Small intestine (tissue), 7 donors: ENCODE results near the gene PHC3. TPM values are rescaled to one million over a fixed set of nuclear protein-coding genes. Genes with fewer than 3 reads are reported as not detected.
A peak's percentile ranks its signal among the peaks of the same experiment; 100 is the strongest.
"Not testable (repeated sequence)": the region's sequence is repeated elsewhere in the genome, so short reads cannot be mapped to it uniquely, and the experiment has no call there.

Experiments used
- DNase-seq, 2 donors: peaks; one replicate each; pipeline versions ENCODE4 v3.0.0 to v3.0.0-alpha.2; 2013
- FAIRE-seq: peaks from 2 replicates; lab custom pipeline; 2012; peaks lifted over from hg19 to GRCh38; lab: Jason Lieb, UNC
- H3K27ac ChIP-seq, 3 donors: one replicate each; pipeline ENCODE4 v1.5.1; 2013; ENCODE audit warnings: low read length in 2 of 3, mild to moderate bottlenecking in 2 of 3, control low read depth in 1 of 3, inconsistent platforms in 1 of 3, low read depth in 1 of 3, moderate library complexity in 1 of 3
- H3K27me3 ChIP-seq, 3 donors: one replicate each; pipeline ENCODE4 v1.6.1; 2013; ENCODE audit warnings: low read length in 3 of 3, inconsistent platforms in 1 of 3; ENCODE audit not compliant: control insufficient read depth in 3 of 3, insufficient read depth in 3 of 3
- H3K36me3 ChIP-seq, 3 donors: one replicate each; pipeline ENCODE4 v1.6.1; 2013; ENCODE audit warnings: low read length in 3 of 3, inconsistent platforms in 1 of 3, low read depth in 1 of 3, mild to moderate bottlenecking in 1 of 3, moderate library complexity in 1 of 3; ENCODE audit not compliant: control insufficient read depth in 3 of 3, insufficient read depth in 2 of 3
- H3K4me1 ChIP-seq, 3 donors: one replicate each; pipeline ENCODE4 v1.6.1; 2013; ENCODE audit warnings: low read length in 2 of 3, inconsistent platforms in 1 of 3, low read depth in 1 of 3, mild to moderate bottlenecking in 1 of 3, moderate library complexity in 1 of 3; ENCODE audit not compliant: control insufficient read depth in 3 of 3, insufficient read depth in 2 of 3
- H3K4me3 ChIP-seq, 3 donors: one replicate each; pipeline ENCODE4 v1.5.1; 2013; ENCODE audit warnings: low read length in 3 of 3, control low read depth in 1 of 3, inconsistent platforms in 1 of 3, low read depth in 1 of 3, mild to moderate bottlenecking in 1 of 3, moderate library complexity in 1 of 3
- H3K9me3 ChIP-seq, 2 donors: one replicate each; pipeline ENCODE4 v1.6.1; 2013; ENCODE audit warnings: low read depth in 1 of 2, low read length in 1 of 2; ENCODE audit not compliant: control insufficient read depth in 2 of 2, insufficient read depth in 1 of 2
- whole genome bisulfite sequencing, 3 donors: extraction: QIAGEN DNeasy Blood & Tissue Kit; methylation state at CpG; one replicate each; pipeline ENCODE4 v1.1.7; 2013; 5-methylcytosine and 5-hydroxymethylcytosine counted together
- polyA plus RNA-seq, 4 donors: library from polyadenylated mRNA; stranded (reverse) in 3 of 4; unstranded in 1 of 4; fragments of 200-250 nt in 3 of 4; fragments of 120-200 nt in 1 of 4; gene quantifications; one replicate each; pipeline versions ENCODE4 v1.2.1 to v1.2.3, GENCODE V29; 2013
- donor health status: healthy with polysubstance abuse.
- donor health status: control.
- donor health status: control.
- donor health status: Bipolar disorder and iron deficiency.
- donor health status: healthy.

Gene PHC3
- polyA plus RNA-seq, 4 donors, result 2.5 to 30.4 (median 4.3) TPM

DNA sequence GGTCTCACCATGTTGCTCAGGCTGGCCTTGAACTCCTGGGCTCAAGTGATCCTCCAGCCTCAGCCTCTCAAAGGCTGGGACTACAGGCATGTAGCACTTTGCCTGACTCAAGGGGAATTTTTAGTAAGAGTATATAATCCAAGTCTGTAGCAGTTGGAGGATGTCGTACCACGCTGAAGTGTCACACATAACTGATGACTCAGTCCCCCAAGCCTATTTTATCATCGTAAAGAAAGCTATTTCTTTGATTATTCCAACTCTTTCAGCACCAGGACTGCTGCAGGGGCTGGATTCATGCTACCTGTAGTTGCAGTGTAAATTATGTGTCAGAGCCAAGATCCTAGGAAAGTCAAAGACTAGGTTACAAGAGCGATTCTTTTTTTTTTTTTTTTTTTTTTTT is 39.3 kb upstream of the PHC3 start:
- Histone ChIP-seq H3K4me1 (no peaks in the 10 kb centered on the region), H3K36me3 (peaks cover 0 to 3% (median 0%) of the 10 kb centered on the region in 3 donors), H3K27me3 (no peaks in the 10 kb centered on the region), H3K9me3 (peaks cover 0 to 4% of the 10 kb centered on the region in 2 donors), H3K27ac (no peak overlapping the region), H3K4me3 (no peak overlapping the region)
- 87 to 94% (median 88%) methylated on average over 4 of the region's 4 CpGs for WGBS, 3 donors
- FAIRE-seq (no peak), DNase-seq (no peak)

DNA sequence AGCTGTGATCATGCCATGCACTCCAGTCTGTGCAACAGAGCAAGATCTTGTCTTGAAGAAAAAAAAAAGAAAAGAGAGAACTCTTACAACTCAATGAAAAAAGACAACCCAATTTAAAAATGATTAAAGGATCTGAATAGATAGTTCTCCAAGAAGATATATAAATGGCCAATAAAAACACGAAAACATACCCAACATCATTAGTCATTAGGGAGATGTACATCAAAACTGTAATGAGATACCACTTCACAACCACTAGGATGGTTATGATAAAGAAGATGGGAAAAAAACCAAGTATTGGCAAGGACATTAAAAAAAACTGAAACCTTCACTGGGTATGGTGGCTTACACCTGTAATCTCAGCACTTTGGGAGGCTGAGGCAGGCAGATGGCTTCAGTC is 38.3 kb upstream of the PHC3 start:
- 88 to 93% (median 92%) methylated on average over 1 of the region's 1 CpG for WGBS, 3 donors
- no peak for DNase-seq
- no peak overlapping the region for H3K4me3 ChIP-seq
- H3K4me1 ChIP-seq, result no peaks in the 10 kb centered on the region
- peaks cover 0 to 3% (median 0%) of the 10 kb centered on the region in 3 donors for H3K36me3 ChIP-seq
- no peaks in the 10 kb centered on the region for H3K27me3 ChIP-seq
- no peak overlapping the region for H3K27ac ChIP-seq
- FAIRE-seq, result no peak
- peaks cover 0 to 4% of the 10 kb centered on the region in 2 donors for H3K9me3 ChIP-seq

DNA sequence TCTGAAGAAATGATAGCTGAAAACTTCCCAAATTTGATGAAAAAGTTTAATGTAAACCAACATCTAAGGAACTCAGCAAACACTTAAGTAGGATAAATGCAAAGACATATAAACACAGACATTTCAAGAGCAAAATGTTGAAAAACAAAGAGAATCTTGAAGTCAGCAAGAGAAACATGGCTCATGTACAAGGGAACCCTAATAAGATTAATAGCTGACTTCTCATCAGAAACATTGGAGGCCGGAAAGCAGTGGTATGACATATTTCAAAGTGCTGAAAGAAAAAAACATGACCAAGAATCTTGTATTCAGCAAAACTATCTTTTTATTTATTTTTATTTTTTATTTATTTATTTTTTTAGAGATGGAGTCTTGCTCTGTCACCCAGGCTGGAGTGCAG is 30.1 kb upstream of the PHC3 start:
- no peaks in the 10 kb centered on the region for H3K36me3 ChIP-seq
- WGBS, 3 donors, result 95 to 100% (median 96%) methylated on average over 1 of the region's 1 CpG
- DNase-seq (no peak), FAIRE-seq (no peak)
- no peaks in the 10 kb centered on the region for H3K27me3 ChIP-seq
- no peak overlapping the region for H3K27ac ChIP-seq
- H3K4me3 ChIP-seq, result no peak overlapping the region
- H3K9me3 ChIP-seq, result peaks cover 0 to 2% of the 10 kb centered on the region in 2 donors
- no peaks in the 10 kb centered on the region for H3K4me1 ChIP-seq

- Histone ChIP-seq H3K27ac (no peak overlapping the region), H3K27me3 (no peaks in the 10 kb centered on the region), H3K4me3 (no peak overlapping the region), H3K36me3 (no peaks in the 10 kb centered on the region), H3K9me3 (peaks cover 0 to 2% of the 10 kb centered on the region in 2 donors), H3K4me1 (peaks cover 0 to 20% (median 0%) of the 10 kb centered on the region in 3 donors)
- no peak for FAIRE-seq
- 73 to 86% (median 75%) methylated on average over 6 of the region's 6 CpGs for WGBS, 3 donors
- DNase-seq, result no peak
Observed at GRCh38 chr3:170207717-170208116, 26.2 kb upstream of the PHC3 start.

DNA sequence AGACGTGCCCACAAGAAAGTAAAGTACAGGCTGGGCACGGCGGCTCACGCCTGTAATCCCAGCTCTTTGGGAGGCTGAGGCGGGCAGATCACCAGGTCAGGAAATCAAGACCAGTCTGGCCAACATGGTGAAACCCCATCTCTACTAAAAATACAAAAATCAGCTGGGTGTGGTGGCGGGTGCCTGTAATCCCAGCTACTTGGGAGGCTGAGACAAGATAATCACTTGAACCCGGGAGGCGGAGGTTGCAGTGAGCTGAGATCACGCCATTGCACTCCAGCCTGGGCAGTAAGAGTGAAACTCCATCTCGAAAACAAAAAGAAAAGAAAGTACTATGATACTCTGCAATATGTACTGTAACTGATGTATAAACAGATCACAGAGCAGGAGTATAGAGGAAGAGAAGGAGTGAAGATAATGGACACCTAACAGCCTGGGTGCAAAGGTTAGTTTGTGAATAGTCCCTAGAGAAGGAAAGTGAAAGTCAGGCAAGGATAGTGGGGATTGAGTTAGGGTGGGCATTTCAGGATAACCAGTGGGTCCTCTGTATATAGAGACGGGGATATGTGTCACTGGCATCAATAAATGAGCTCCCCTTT is 24.7 kb upstream of the PHC3 start:
- not testable (repeated sequence) for H3K4me3 ChIP-seq, H3K27me3 ChIP-seq, H3K36me3 ChIP-seq, FAIRE-seq, H3K9me3 ChIP-seq
- peak overlapping the region in 1 of 3 donors; percentile 42 for H3K27ac ChIP-seq
- H3K4me1 ChIP-seq, result peaks cover 0 to 20% (median 0%) of the 10 kb centered on the region in 3 donors
- WGBS, 3 donors, result 61 to 81% (median 76%) methylated on average over 11 of the region's 11 CpGs
- peak; percentile 77 to 93 for DNase-seq

DNA sequence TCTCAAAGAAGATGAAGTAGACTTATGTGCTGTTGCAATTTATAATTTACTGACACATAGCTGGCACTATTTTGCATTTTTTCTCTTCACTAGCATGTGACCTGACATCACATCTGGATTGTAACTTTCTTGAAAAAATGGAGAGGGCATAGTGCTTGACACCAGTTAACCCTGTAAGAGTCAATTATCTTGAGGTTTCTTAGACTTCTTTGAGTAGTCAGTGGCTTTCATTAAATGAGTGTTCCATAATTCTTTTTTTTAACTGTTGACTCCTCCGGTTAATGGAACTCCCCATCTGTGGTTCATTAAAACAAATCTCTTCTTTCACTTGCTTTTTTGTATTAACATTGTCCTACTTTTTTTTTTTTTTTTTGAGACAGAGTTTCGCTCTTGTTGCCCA is 23.8 kb upstream of the PHC3 start:
- H3K9me3 ChIP-seq, result no peaks in the 10 kb centered on the region
- DNase-seq (no peak), FAIRE-seq (no peak)
- no peak overlapping the region for H3K4me3 ChIP-seq
- H3K27ac ChIP-seq, result no peak overlapping the region
- no peaks in the 10 kb centered on the region for H3K27me3 ChIP-seq
- WGBS, 3 donors, result 82 to 89% (median 84%) methylated on average over 2 of the region's 2 CpGs
- H3K36me3 ChIP-seq, result no peaks in the 10 kb centered on the region
- peaks cover 0 to 20% (median 0%) of the 10 kb centered on the region in 3 donors for H3K4me1 ChIP-seq

DNA sequence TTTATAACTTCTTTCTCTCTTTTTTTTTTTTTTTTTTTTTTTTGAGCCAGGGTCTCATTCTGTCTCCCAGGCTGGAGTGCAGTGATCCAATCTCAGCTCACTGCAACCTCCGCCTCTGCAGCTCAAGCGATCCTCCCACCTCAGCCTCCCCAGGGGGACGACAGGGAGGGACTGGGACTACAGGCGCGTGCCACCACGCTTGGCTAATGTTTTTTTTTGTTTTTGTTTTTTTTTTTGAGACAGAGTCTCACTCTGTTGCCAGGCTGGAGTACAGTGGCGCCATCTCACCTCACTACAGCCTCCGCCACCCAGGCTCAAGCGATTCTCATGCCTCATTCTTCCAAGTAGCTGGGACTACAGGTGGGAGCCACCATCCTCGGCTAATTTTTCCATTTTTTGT is 23.0 kb upstream of the PHC3 start:
- Histone ChIP-seq H3K4me3 (no peak overlapping the region), H3K4me1 (peaks cover 0 to 22% (median 0%) of the 10 kb centered on the region in 3 donors), H3K27ac (peak overlapping the region in 1 of 3 donors; percentile 29), H3K9me3 (no peaks in the 10 kb centered on the region), H3K36me3 (no peaks in the 10 kb centered on the region), H3K27me3 (no peaks in the 10 kb centered on the region)
- DNase-seq (no peak), FAIRE-seq (no peak)
- 94 to 96% (median 95%) methylated on average over 10 of the region's 10 CpGs for WGBS, 3 donors

DNA sequence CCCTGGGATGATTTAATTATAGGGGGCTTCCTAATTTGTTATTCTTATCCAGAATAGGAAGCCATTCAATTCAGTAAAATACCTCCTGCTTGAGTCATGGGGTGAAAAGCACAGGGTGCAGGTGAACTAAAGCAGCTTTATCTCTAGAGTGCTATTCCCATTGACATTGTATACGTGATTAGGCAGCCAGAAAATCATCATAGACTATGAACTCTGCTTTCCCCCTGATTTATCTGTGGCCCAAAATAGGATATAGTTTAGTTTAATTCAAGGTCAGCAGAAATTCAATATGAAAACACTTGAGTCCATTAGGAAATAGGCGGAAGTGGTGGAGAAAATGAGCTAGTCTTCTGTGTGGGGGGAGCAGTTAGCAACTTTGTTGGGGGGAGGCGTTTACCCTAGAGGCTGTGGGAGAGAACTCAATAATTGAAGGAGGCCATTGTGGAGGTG is 22.5 kb upstream of the PHC3 start:
- Histone ChIP-seq H3K9me3 (no peaks in the 10 kb centered on the region), H3K36me3 (no peaks in the 10 kb centered on the region), H3K4me3 (no peak overlapping the region), H3K4me1 (peaks cover 0 to 22% (median 0%) of the 10 kb centered on the region in 3 donors), H3K27ac (peak overlapping the region in 1 of 3 donors; percentile 29), H3K27me3 (no peaks in the 10 kb centered on the region)
- FAIRE-seq (no peak), DNase-seq (peak; percentile 38 to 48)
- 33 to 48% (median 42%) methylated on average over 3 of the region's 3 CpGs for WGBS, 3 donors

GRCh38 chr3:170203457-170203856 is 21.9 kb upstream of the PHC3 start:
- Histone ChIP-seq H3K4me3 (no peak overlapping the region), H3K4me1 (peaks cover 0 to 22% (median 0%) of the 10 kb centered on the region in 3 donors), H3K36me3 (no peaks in the 10 kb centered on the region), H3K27me3 (no peaks in the 10 kb centered on the region), H3K27ac (no peak overlapping the region), H3K9me3 (no peaks in the 10 kb centered on the region)
- FAIRE-seq (no peak), DNase-seq (no peak)
- WGBS, 3 donors, result 49 to 91% (median 77%) methylated on average over 4 of the region's 4 CpGs
